Small intestine (tissue), 7 donors: ENCODE data around the gene HOXA5. TPM values are rescaled to one million over a fixed set of nuclear protein-coding genes. Genes with fewer than 3 reads are reported as not detected.

Experiments used
- DNase-seq, 2 donors: peaks; one replicate each; pipeline versions ENCODE4 v3.0.0 to v3.0.0-alpha.2; 2013
- FAIRE-seq: peaks from 2 replicates; lab custom pipeline; 2012; peaks lifted over from hg19 to GRCh38; lab: Jason Lieb, UNC
- H3K27ac ChIP-seq, 3 donors: one replicate each; pipeline ENCODE4 v1.5.1; 2013; ENCODE audit warnings: low read length in 2 of 3, mild to moderate bottlenecking in 2 of 3, control low read depth in 1 of 3, inconsistent platforms in 1 of 3, low read depth in 1 of 3, moderate library complexity in 1 of 3
- H3K27me3 ChIP-seq, 3 donors: one replicate each; pipeline ENCODE4 v1.6.1; 2013; ENCODE audit warnings: low read length in 3 of 3, inconsistent platforms in 1 of 3; ENCODE audit not compliant: control insufficient read depth in 3 of 3, insufficient read depth in 3 of 3
- H3K36me3 ChIP-seq, 3 donors: one replicate each; pipeline ENCODE4 v1.6.1; 2013; ENCODE audit warnings: low read length in 3 of 3, inconsistent platforms in 1 of 3, low read depth in 1 of 3, mild to moderate bottlenecking in 1 of 3, moderate library complexity in 1 of 3; ENCODE audit not compliant: control insufficient read depth in 3 of 3, insufficient read depth in 2 of 3
- H3K4me1 ChIP-seq, 3 donors: one replicate each; pipeline ENCODE4 v1.6.1; 2013; ENCODE audit warnings: low read length in 2 of 3, inconsistent platforms in 1 of 3, low read depth in 1 of 3, mild to moderate bottlenecking in 1 of 3, moderate library complexity in 1 of 3; ENCODE audit not compliant: control insufficient read depth in 3 of 3, insufficient read depth in 2 of 3
- H3K4me3 ChIP-seq, 3 donors: one replicate each; pipeline ENCODE4 v1.5.1; 2013; ENCODE audit warnings: low read length in 3 of 3, control low read depth in 1 of 3, inconsistent platforms in 1 of 3, low read depth in 1 of 3, mild to moderate bottlenecking in 1 of 3, moderate library complexity in 1 of 3
- H3K9me3 ChIP-seq, 2 donors: one replicate each; pipeline ENCODE4 v1.6.1; 2013; ENCODE audit warnings: low read depth in 1 of 2, low read length in 1 of 2; ENCODE audit not compliant: control insufficient read depth in 2 of 2, insufficient read depth in 1 of 2
- WGBS, 3 donors: extraction: QIAGEN DNeasy Blood & Tissue Kit; methylation state at CpG; one replicate each; pipeline ENCODE4 v1.1.7; 2013; 5-methylcytosine and 5-hydroxymethylcytosine counted together
- polyA plus RNA-seq, 4 donors: library from polyadenylated mRNA; stranded (reverse) in 3 of 4; unstranded in 1 of 4; fragments of 200-250 nt in 3 of 4; fragments of 120-200 nt in 1 of 4; gene quantifications; one replicate each; pipeline versions ENCODE4 v1.2.1 to v1.2.3, GENCODE V29; 2013
- donor health status: healthy with polysubstance abuse.
- donor health status: control.
- donor health status: control.
- donor health status: Bipolar disorder and iron deficiency.
- donor health status: healthy.

HOXA5 gene
- polyA plus RNA-seq, 4 donors = 0.45 to 44.0 (median 5.1) TPM

DNA sequence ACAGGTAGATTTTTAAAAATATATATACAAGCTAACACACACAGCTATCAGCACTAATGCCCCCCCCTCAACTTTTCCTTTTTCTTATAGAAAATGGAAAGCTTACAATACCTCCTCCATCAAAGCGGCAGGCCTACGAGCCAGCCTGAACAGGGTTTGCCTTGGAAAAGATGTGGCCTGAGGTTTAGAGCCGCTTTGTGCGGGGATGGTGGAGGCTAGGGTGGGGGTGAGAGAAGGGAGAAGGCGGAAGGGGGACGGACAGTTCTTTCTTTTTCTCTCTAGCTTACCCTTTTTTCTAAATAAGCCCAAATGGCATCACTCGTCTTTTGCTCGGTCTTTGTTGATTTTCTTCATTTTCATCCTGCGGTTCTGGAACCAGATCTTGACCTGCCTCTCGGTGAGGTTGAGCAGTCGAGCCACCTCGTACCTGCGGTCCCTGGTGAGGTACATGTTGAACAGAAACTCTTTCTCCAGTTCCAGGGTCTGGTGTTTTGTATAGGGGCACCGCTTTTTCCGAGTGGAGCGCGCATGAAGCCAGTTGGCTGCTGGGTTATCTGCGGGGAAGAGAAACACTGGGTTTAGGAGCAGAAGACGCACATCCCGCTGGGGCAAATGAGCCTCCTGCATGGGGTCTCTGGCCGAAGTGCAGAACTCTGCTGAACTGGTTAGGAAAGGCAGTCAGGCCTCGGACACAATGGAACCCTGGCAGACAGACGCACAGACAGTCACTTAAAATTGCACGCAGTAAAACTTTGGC, 20.0 kb upstream of the HOXA5 start:
- Histone ChIP-seq H3K36me3 (peaks cover 0 to 9% (median 0%) of the 10 kb centered on the region in 3 donors), H3K9me3 (peaks cover 0 to 16% of the 10 kb centered on the region in 2 donors), H3K27me3 (peaks cover 7 to 99% (median 73%) of the 10 kb centered on the region in 3 donors), H3K27ac (peak overlapping the region in 1 of 3 donors; percentile 6), H3K4me3 (peak overlapping the region in 1 of 3 donors; percentile 40), H3K4me1 (peaks cover 0 to 11% (median 0%) of the 10 kb centered on the region in 3 donors)
- WGBS, 3 donors = 20 to 50% (median 35%) methylated on average over 24 of the region's 24 CpGs
- DNase-seq (no peak), FAIRE-seq (no peak)

DNA sequence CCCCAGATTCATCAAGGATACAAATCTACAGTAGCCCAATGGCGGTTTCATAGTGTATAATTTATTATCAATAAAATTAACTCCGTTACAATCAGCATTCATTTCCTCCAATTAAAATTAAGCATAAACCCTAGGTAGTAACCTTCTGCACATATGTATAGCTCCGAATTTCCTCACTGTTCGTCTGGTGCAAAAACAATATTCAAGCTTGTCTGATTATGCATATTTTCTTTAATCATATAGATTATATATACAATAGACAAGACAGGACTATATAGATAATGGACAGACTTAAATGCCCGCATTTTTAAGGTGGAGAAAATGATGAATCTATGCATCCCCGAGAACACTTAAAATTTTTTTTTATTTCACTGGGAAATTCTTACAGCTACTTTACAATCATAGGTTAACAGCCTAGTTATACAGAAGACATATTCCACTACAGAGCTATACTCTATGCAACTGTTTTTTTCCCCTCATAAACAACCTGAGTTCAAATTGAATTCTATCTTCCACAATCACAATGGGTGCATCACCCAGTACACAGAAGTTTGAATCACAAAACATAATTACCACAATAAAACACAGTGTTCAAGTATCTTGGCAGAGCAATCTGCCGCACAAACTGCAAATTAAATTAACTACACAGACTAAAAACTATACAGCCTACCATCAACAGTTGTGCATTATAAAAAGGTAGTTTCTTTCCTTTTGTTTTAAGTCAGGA, 19.2 kb upstream of the HOXA5 start:
- DNase-seq (no peak), FAIRE-seq (no peak)
- Histone ChIP-seq H3K36me3 (peaks cover 0 to 7% (median 0%) of the 10 kb centered on the region in 3 donors), H3K4me1 (peaks cover 0 to 11% (median 0%) of the 10 kb centered on the region in 3 donors), H3K27me3 (peaks cover 10 to 99% (median 73%) of the 10 kb centered on the region in 3 donors), H3K9me3 (peaks cover 0 to 17% of the 10 kb centered on the region in 2 donors), H3K4me3 (no peak overlapping the region), H3K27ac (peak overlapping the region in 1 of 3 donors; percentile 6)
- 34 to 66% (median 50%) methylated on average over 7 of the region's 7 CpGs for WGBS, 3 donors

DNA sequence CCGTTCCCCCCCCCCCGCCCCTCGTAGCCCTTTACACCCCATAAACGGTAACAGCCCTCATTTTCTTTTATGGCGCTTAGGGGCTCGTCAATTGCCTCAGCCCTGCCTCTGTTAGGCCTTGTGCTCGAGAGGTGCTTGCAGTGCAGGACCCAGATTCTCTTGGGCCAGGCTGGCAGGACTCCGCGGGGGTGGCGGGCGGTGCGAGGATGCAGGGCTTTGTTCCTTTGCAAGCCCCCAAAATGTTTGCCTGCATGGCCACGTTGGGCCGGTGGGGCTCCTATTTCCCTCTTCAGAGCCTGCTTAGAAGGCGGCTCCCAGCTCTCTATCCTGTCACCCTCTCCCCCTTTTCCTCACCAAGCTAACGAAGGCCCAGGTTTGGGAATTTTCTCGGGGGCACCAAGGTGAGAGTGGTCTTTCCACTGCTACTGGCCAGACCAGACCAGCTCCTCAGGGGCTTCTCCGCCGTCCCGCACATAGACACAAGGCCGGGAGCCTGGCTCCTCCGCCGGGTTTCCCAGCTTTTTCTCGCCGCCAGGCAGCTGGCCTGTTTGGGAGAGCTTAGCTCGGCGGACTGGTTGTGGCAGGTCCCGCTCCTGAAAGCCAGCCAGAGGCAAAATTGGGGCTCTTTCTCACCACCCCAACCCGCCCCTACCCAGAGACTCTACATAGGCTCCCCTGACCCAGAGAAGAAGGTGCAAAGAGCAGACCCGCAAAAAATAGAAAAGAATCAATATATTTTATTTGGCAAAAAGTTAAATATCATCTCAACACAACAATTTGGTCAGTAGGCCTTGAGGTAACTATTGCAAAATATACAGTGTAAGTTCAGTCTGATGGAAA, 18.5 kb upstream of the HOXA5 start:
- Histone ChIP-seq H3K4me1 (peaks cover 0 to 11% (median 0%) of the 10 kb centered on the region in 3 donors), H3K4me3 (peak overlapping the region in 1 of 3 donors; percentile 3), H3K27ac (peak overlapping the region in 1 of 3 donors; percentile 13), H3K9me3 (peaks cover 0 to 13% of the 10 kb centered on the region in 2 donors), H3K36me3 (peaks cover 0 to 7% (median 0%) of the 10 kb centered on the region in 3 donors), H3K27me3 (peaks cover 10 to 99% (median 76%) of the 10 kb centered on the region in 3 donors)
- peak in 1 of 2 donors; percentile 72 for DNase-seq
- FAIRE-seq = no peak
- 18 to 32% (median 31%) methylated on average over 30 of the region's 30 CpGs for WGBS, 3 donors

DNA sequence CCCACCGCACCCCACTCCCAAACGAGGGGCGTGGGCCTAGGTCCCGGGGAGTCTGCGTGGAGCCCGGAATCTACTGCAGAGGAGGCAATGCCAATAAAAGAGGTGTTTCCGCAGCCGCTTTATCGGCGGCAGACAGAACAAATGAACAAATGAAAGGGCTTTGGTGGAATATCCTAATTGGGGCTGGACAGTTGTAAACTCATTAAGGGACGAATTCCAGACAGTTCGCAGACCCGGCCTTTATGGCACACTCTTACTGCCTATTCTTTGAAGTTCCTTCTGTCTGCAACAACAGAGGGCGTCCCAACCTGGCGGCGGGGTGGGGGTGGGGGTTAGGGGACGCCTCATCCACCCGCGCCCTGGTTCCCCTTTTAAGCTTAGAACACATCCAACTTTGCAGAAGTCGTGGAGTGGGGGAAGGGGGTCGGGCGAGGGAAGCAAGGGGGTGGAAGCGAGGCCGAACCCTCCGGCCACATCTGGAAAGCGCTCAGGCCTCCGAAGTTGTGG, 17.8 kb upstream of the HOXA5 start:
- peaks cover 0 to 7% (median 0%) of the 10 kb centered on the region in 3 donors for H3K36me3 ChIP-seq
- WGBS, 3 donors = 3 to 7% (median 3%) methylated on average over 19 to 27 of the region's 27 CpGs
- peaks cover 14 to 98% (median 75%) of the 10 kb centered on the region in 3 donors for H3K27me3 ChIP-seq
- FAIRE-seq (no peak), DNase-seq (no peak)
- peak overlapping the region; percentile 28 to 45 (median 31) for H3K4me3 ChIP-seq
- peaks cover 0 to 8% of the 10 kb centered on the region in 2 donors for H3K9me3 ChIP-seq
- H3K27ac ChIP-seq = no peak overlapping the region
- peaks cover 0 to 14% (median 0%) of the 10 kb centered on the region in 3 donors for H3K4me1 ChIP-seq

DNA sequence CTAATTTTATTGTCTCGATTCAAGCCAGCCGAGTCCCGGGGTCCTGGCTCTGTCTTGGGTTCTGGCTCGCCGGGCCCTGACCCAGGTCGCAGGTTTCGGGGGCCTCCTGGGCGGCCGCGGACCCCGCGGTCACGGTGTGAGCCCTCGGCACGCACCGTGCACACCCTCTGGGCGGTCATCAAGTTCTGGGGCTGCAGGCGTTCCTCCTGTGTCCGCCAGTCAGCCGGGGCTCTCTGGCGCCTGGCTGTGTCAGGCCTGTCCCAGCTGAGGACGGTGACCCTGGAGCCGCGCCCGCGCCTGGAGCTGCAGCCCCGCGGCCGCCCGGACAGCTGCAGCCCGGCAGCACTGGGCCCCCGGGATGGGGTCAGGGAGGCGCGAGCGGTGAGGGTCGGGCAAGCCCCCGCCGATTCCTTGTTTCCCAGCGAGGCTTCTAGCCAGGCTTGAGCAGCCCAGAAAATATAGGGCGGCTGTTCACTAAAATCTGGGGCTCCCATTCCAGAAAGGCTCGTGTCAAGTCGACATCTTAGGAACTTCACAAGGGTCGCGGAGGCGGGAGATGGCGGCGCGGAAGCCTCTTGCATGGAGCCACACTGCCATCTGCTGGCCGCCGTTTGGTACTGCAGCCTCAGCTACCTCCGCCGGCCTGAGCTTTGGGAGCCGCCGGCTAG, 17.2 kb upstream of the HOXA5 start:
- Histone ChIP-seq H3K4me1 (peaks cover 0 to 18% (median 0%) of the 10 kb centered on the region in 3 donors), H3K27ac (peak overlapping the region in 1 of 3 donors; percentile 44), H3K36me3 (peaks cover 0 to 7% (median 0%) of the 10 kb centered on the region in 3 donors), H3K4me3 (peak overlapping the region; percentile 28 to 45 (median 31)), H3K9me3 (peaks cover 0 to 3% of the 10 kb centered on the region in 2 donors), H3K27me3 (peaks cover 14 to 98% (median 75%) of the 10 kb centered on the region in 3 donors)
- DNase-seq = peak; percentile 49 to 94
- FAIRE-seq = no peak
- 1 to 2% (median 1%) methylated on average over 50 to 54 of the region's 54 CpGs for WGBS, 3 donors

DNA sequence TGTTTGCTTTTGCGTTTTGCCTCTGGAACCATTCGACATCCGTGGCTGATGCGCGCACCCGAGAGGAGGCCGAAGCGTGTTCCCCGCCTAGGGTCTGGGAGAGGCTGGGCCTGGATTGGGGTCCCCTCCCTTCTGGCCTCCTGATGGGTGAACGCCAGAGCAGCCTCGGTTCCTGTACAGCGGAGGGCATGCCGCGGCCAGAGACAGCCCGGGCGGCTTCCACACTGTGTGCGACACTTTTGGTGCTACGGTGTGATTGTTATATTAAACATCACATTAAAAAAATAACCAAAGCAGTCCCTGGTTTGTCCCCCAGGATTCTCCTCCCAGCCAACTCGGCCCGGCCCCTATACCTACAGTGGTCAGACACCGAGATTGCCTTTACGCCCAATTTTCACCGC, 16.7 kb upstream of the HOXA5 start:
- WGBS, 3 donors = 14 to 33% (median 25%) methylated on average over 23 of the region's 23 CpGs
- Histone ChIP-seq H3K4me1 (peaks cover 0 to 23% (median 0%) of the 10 kb centered on the region in 3 donors), H3K27ac (no peak overlapping the region), H3K9me3 (peaks cover 0 to 3% of the 10 kb centered on the region in 2 donors), H3K27me3 (peaks cover 14 to 98% (median 75%) of the 10 kb centered on the region in 3 donors), H3K4me3 (peak overlapping the region in 2 of 3 donors; percentile 4 to 45), H3K36me3 (peaks cover 0 to 7% (median 0%) of the 10 kb centered on the region in 3 donors)
- DNase-seq (no peak), FAIRE-seq (no peak)
